Measurements from ENCODE around the gene ADH6. TPM values are rescaled to one million over a fixed set of nuclear protein-coding genes. Genes with fewer than 3 reads are reported as not detected.

The ADH6 gene
- total RNA-seq, 1 donor from 2014 or later, result 0.50 TPM

DNA sequence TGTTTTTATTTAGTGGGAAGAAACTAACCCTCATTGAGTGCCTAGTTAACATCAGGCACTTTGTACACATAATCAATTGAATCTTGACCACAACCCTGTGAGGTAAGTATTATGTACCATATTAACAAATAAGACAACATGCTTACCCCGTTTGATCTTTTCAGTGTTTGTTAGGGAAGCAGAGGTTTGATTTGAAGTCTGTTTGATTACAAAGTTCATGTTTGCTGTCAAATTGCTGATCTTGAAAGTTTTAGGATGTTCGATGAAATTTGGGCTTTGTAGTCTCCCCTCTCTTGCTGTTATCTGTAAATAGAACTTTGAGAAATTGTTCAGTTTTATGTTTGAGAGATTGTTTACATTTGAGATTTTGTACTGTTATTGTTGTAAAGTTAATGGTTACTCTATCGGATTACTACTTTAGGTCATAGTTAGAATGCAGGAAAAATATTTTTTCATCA is 61.5 kb downstream of the ADH6 start:
- DNase-seq (no peak), ATAC-seq (no peak)
- TF ChIP-seq, protein P1, sequence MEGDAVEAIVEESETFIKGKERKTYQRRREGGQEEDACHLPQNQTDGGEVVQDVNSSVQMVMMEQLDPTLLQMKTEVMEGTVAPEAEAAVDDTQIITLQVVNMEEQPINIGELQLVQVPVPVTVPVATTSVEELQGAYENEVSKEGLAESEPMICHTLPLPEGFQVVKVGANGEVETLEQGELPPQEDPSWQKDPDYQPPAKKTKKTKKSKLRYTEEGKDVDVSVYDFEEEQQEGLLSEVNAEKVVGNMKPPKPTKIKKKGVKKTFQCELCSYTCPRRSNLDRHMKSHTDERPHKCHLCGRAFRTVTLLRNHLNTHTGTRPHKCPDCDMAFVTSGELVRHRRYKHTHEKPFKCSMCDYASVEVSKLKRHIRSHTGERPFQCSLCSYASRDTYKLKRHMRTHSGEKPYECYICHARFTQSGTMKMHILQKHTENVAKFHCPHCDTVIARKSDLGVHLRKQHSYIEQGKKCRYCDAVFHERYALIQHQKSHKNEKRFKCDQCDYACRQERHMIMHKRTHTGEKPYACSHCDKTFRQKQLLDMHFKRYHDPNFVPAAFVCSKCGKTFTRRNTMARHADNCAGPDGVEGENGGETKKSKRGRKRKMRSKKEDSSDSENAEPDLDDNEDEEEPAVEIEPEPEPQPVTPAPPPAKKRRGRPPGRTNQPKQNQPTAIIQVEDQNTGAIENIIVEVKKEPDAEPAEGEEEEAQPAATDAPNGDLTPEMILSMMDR (IDR thresholded peaks at IDR 0.05), result no peak
- intact Hi-C loops (cut with DNase I), result no loop called here
- H3K36me3 ChIP-seq, result no peaks in the 10 kb centered on the region
- no peaks in the 10 kb centered on the region for H3K4me1 ChIP-seq
- H3K9me3 ChIP-seq, result no peaks in the 10 kb centered on the region
- H3K27ac ChIP-seq, result no peak overlapping the region
- H3K27me3 ChIP-seq (ENCODE audit: low read depth), result no peaks in the 10 kb centered on the region
- H3K4me3 ChIP-seq, result no peak overlapping the region

DNA sequence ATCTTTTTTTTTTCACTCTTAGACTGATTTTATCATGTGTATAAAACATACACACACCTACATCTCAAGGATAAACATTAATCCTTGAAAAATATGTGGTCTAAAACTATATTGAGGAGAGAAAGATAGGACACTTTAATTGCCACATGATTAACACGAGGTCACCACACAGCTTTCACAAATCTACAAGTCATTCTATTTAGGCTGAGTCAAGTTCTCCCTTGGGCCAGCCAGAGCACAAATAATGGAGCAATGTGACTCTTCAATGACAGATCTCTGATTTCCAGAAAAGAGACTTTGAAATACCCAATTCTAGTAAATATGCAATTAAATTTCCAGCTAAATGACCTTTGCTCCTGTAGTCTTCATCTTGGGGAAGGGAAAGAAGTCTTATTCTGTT is 62.1 kb downstream of the ADH6 start:
- Histone ChIP-seq H3K4me1 (no peaks in the 10 kb centered on the region), H3K36me3 (no peaks in the 10 kb centered on the region), H3K9me3 (no peaks in the 10 kb centered on the region), H3K27ac (no peak overlapping the region), H3K27me3 (ENCODE audit: low read depth) (no peaks in the 10 kb centered on the region), H3K4me3 (no peak overlapping the region)
- TF ChIP-seq, protein P1 (IDR thresholded peaks at IDR 0.05), result no peak
- DNase-seq (no peak), ATAC-seq (no peak)
- intact Hi-C loops (cut with DNase I), result no loop called here

DNA sequence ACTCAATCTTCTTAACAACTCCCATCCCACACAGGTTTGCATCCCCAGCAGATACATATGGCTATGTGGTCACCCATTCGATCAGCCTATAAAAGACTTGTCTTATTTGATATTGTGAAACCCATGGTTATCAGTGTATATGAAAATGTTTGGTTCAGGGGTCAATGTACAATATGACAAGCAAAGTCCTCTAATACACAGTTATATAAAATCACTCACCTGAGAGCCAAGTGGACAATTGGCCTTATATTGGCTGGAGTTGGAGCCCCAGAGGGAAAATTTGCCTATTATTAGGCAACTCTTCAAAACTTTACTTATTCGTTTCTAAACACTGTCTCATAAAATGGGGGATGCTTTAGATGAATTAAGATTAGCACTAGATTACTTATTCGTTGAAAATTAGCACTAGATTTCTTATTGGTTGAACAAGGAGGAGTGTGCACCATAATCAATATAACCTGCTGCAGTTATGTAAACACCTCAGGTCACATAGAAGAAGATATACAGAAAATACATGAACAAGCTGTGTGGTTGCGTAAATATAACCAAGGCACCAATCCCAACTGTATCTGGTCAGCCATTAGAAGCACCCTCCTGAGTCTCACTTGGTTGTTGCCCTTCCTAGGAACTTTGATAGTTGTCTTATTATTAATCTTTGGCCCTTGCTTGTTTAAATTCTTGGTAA is 64.2 kb downstream of the ADH6 start:
- no peaks in the 10 kb centered on the region for H3K36me3 ChIP-seq
- intact Hi-C loops (cut with DNase I), result no loop called here
- no peaks in the 10 kb centered on the region for H3K4me1 ChIP-seq
- DNase-seq, result no peak
- no peak overlapping the region for H3K27ac ChIP-seq
- TF ChIP-seq, protein P1 (IDR thresholded peaks at IDR 0.05), result no peak
- H3K4me3 ChIP-seq, result no peak overlapping the region
- no peaks in the 10 kb centered on the region for H3K27me3 ChIP-seq (ENCODE audit: low read depth)
- no peaks in the 10 kb centered on the region for H3K9me3 ChIP-seq
- ATAC-seq, result no peak

Other genes with a start within 250 kb of the ADH6 start
- gene METAP1, start 223.5 kb downstream of the ADH6 start, total RNA-seq, result 31.5 TPM
- gene ADH5, start 130.5 kb downstream of the ADH6 start, total RNA-seq, result 150 TPM
- 0.27 TPM for gene ADH4, start 74.9 kb downstream of the ADH6 start, total RNA-seq
- 3.0 TPM for gene ADH1A, start 71.7 kb upstream of the ADH6 start, total RNA-seq
- gene ADH1B, start 102.2 kb upstream of the ADH6 start, total RNA-seq, result 644 TPM
- 8.2 TPM for gene ADH1C, start 133.5 kb upstream of the ADH6 start, total RNA-seq
- gene ADH7, start 216.1 kb upstream of the ADH6 start, total RNA-seq, result 0.47 TPM

Data from lower lobe of right lung (tissue), 2 donors.